Neural progenitor cell (in vitro differentiated cells): ENCODE results near the gene EFNB2. TPM values are rescaled to one million over a fixed set of nuclear protein-coding genes. Genes with fewer than 3 reads are reported as not detected.
A peak's percentile ranks its signal among the peaks of the same experiment; 100 is the strongest.

ENCODE experiments used
- DNase-seq: peaks from one replicate; pipeline ENCODE4 v3.0.0-alpha.2; 2016; ENCODE audit warnings: low spot score
- H2AFZ ChIP-seq: fragments of 200-600 bp; sonication (generic); replicated peaks from 2 replicates; pipeline ENCODE4 v1.6.1; 2016; ENCODE audit warnings: antibody characterized with exemption
- H3F3A ChIP-seq: fragments of 200-600 bp; sonication (generic); 2 replicates; pipeline ENCODE4 v1.6.1; 2016; ENCODE audit warnings: antibody characterized with exemption, low read depth
- H3K27ac ChIP-seq: fragments of 200-600 bp; sonication (generic); 2 replicates; pipeline ENCODE4 v1.5.1; 2016; ENCODE audit warnings: mild to moderate bottlenecking
- H3K27me3 ChIP-seq: fragments of 200-600 bp; sonication (generic); 2 replicates; pipeline ENCODE4 v1.6.1; 2016; ENCODE audit warnings: mild to moderate bottlenecking, moderate library complexity
- H3K36me3 ChIP-seq: fragments of 200-600 bp; sonication (generic); 2 replicates; pipeline ENCODE4 v1.5.1; 2016
- H3K4me1 ChIP-seq: fragments of 200-600 bp; sonication (generic); 2 replicates; pipeline ENCODE4 v1.6.1; 2016; ENCODE audit warnings: mixed run types
- H3K4me2 ChIP-seq: fragments of 200-600 bp; sonication (generic); 2 replicates; pipeline ENCODE4 v1.6.1; 2016
- H3K4me3 ChIP-seq: fragments of 200-600 bp; sonication (generic); 2 replicates; pipeline ENCODE4 v1.5.1; 2016
- H3K79me2 ChIP-seq: fragments of 200-600 bp; sonication (generic); 2 replicates; pipeline ENCODE4 v1.6.1; 2016; ENCODE audit warnings: low read depth
- H3K9ac ChIP-seq: fragments of 200-600 bp; sonication (generic); 2 replicates; pipeline ENCODE4 v1.6.1; 2016
- H3K9me3 ChIP-seq: fragments of 200-600 bp; sonication (generic); 2 replicates; pipeline ENCODE4 v1.5.1; 2016; ENCODE audit warnings: low read depth
- H4K20me1 ChIP-seq: fragments of 200-600 bp; sonication (generic); 2 replicates; pipeline ENCODE4 v1.6.1; 2016; ENCODE audit warnings: low read depth
- H3K27ac Mint-ChIP-seq: 3 replicates; pipeline ENCODE4 v1.8.0; 2021; ENCODE audit warnings: mixed read lengths
- H3K27me3 Mint-ChIP-seq: 2 replicates; pipeline ENCODE4 v1.8.0; 2022; ENCODE audit warnings: low read depth, mild to moderate bottlenecking, inconsistent platforms, moderate library complexity, mixed read lengths; ENCODE audit not compliant: insufficient read depth
- H3K36me3 Mint-ChIP-seq: 3 replicates; pipeline ENCODE4 v1.8.0; 2021; ENCODE audit warnings: mixed read lengths
- H3K4me1 Mint-ChIP-seq: 3 replicates; pipeline ENCODE4 v1.8.0; 2021; ENCODE audit warnings: mixed read lengths
- H3K4me3 Mint-ChIP-seq: 3 replicates; pipeline ENCODE4 v1.8.0; 2021; ENCODE audit warnings: mild to moderate bottlenecking, moderate library complexity, mixed read lengths
- H3K9me3 Mint-ChIP-seq: 3 replicates; pipeline ENCODE4 v1.8.0; 2020; ENCODE audit warnings: mixed read lengths
- CTCF ChIP-seq: fragments of 200-600 bp; sonication (generic); IDR thresholded peaks from 2 replicates; pipeline ENCODE4 v1.5.1; 2017; ENCODE audit warnings: antibody characterized with exemption, mild to moderate bottlenecking
- EZH2 ChIP-seq: fragments of 200-600 bp; sonication (generic); IDR thresholded peaks from 2 replicates; pipeline ENCODE4 v1.6.1; 2017; ENCODE audit warnings: antibody characterized with exemption, mild to moderate bottlenecking, moderate library complexity
- EZH2phosphoT487 ChIP-seq: fragments of 200-600 bp; sonication (generic); IDR thresholded peaks from 2 replicates; pipeline ENCODE4 v1.6.1; 2017; ENCODE audit warnings: antibody characterized with exemption
- total RNA-seq: library from RNA; depleted of rRNA; stranded (reverse); fragments of >200 nt; gene quantifications from 2 replicates; pipeline ENCODE4 v1.2.3, GENCODE V29; 2015; ENCODE audit warnings: low replicate concordance

The EFNB2 gene
- total RNA-seq, 1 donor from 2014 or later: 101 TPM

GRCh38 chr13:106450991-106451390, 84.5 kb downstream of the EFNB2 start:
- no peak overlapping the region for H3K27ac Mint-ChIP-seq

GRCh38 chr13:106449096-106449495, 86.4 kb downstream of the EFNB2 start:
- no peak for DNase-seq
- Histone ChIP-seq H3K9ac (no peak overlapping the region), H3F3A (no peaks in the 10 kb centered on the region), H3K4me2 (no peak overlapping the region), H4K20me1 (no peaks in the 10 kb centered on the region), H3K4me1 (peaks cover 6% of the 10 kb centered on the region), H3K36me3 (no peaks in the 10 kb centered on the region), H3K9me3 (no peaks in the 10 kb centered on the region), H2AFZ (no peak overlapping the region), H3K27me3 (no peaks in the 10 kb centered on the region), H3K27ac (no peak overlapping the region), H3K4me3 (no peak overlapping the region), H3K79me2 (no peaks in the 10 kb centered on the region)
- H3K27me3 Mint-ChIP-seq: peaks cover 2% of the 10 kb centered on the region
- H3K4me3 Mint-ChIP-seq: no peak overlapping the region
- H3K36me3 Mint-ChIP-seq: no peaks in the 10 kb centered on the region
- H3K9me3 Mint-ChIP-seq: peaks cover 3% of the 10 kb centered on the region
- H3K4me1 Mint-ChIP-seq: peaks cover 32% of the 10 kb centered on the region
- TF ChIP-seq EZH2: no peak
- no peak overlapping the region for H3K27ac Mint-ChIP-seq

More at GRCh38 chr13:106450991-106451390, 84.5 kb downstream of the EFNB2 start:
- no peak for DNase-seq
- H3K4me1 ChIP-seq: peaks cover 3% of the 10 kb centered on the region
- Mint-ChIP-seq H3K4me3 (no peak overlapping the region), H3K4me1 (peaks cover 18% of the 10 kb centered on the region), H3K9me3 (peaks cover 4% of the 10 kb centered on the region), H3K36me3 (no peaks in the 10 kb centered on the region), H3K27me3 (no peaks in the 10 kb centered on the region)
- H3K27me3 ChIP-seq: no peaks in the 10 kb centered on the region
- H2AFZ ChIP-seq: no peak overlapping the region
- H3K79me2 ChIP-seq: no peaks in the 10 kb centered on the region
- no peak overlapping the region for H3K4me2 ChIP-seq
- H3K9me3 ChIP-seq: no peaks in the 10 kb centered on the region
- H3K27ac ChIP-seq: no peak overlapping the region
- no peak overlapping the region for H3K4me3 ChIP-seq
- TF ChIP-seq CTCF (no peak), EZH2phosphoT487 (no peak), EZH2 (no peak)
- H3K36me3 ChIP-seq: no peaks in the 10 kb centered on the region
- H3F3A ChIP-seq: no peaks in the 10 kb centered on the region
- no peaks in the 10 kb centered on the region for H4K20me1 ChIP-seq
- no peak overlapping the region for H3K9ac ChIP-seq

- Histone ChIP-seq H3K36me3 (no peaks in the 10 kb centered on the region), H3K4me1 (peaks cover 15% of the 10 kb centered on the region), H3K9ac (no peak overlapping the region), H3K79me2 (no peaks in the 10 kb centered on the region), H2AFZ (no peak overlapping the region), H3K27me3 (no peaks in the 10 kb centered on the region), H4K20me1 (no peaks in the 10 kb centered on the region), H3K27ac (no peak overlapping the region), H3F3A (no peaks in the 10 kb centered on the region), H3K9me3 (no peaks in the 10 kb centered on the region), H3K4me3 (no peak overlapping the region), H3K4me2 (no peak overlapping the region)
- peaks cover 2% of the 10 kb centered on the region for H3K27me3 Mint-ChIP-seq
- H3K27ac Mint-ChIP-seq: peak overlapping the region; percentile 84
- TF ChIP-seq CTCF (no peak), EZH2phosphoT487 (no peak), EZH2 (no peak)
- H3K4me1 Mint-ChIP-seq: peaks cover 53% of the 10 kb centered on the region
- peak; percentile 30 for DNase-seq
- H3K36me3 Mint-ChIP-seq: no peaks in the 10 kb centered on the region
- H3K4me3 Mint-ChIP-seq: peak overlapping the region; percentile 4
- peaks cover 2% of the 10 kb centered on the region for H3K9me3 Mint-ChIP-seq
Measured at GRCh38 chr13:106445996-106446395, 89.5 kb downstream of the EFNB2 start.

- Histone ChIP-seq H4K20me1 (no peaks in the 10 kb centered on the region), H3K9ac (no peak overlapping the region), H3K79me2 (no peaks in the 10 kb centered on the region), H3K27me3 (no peaks in the 10 kb centered on the region), H3K9me3 (no peaks in the 10 kb centered on the region), H3K27ac (no peak overlapping the region), H3K4me3 (no peak overlapping the region), H3K4me2 (no peak overlapping the region), H2AFZ (no peak overlapping the region), H3F3A (no peaks in the 10 kb centered on the region), H3K36me3 (no peaks in the 10 kb centered on the region), H3K4me1 (peaks cover 23% of the 10 kb centered on the region)
- Mint-ChIP-seq H3K27ac (peak overlapping the region; percentile 70), H3K9me3 (peaks cover 2% of the 10 kb centered on the region), H3K4me1 (peaks cover 67% of the 10 kb centered on the region), H3K4me3 (peak overlapping the region; percentile 52), H3K36me3 (no peaks in the 10 kb centered on the region), H3K27me3 (peaks cover 3% of the 10 kb centered on the region)
- DNase-seq: peak; percentile 26
- TF ChIP-seq EZH2 (no peak), EZH2phosphoT487 (no peak), CTCF (no peak)
Measured at GRCh38 chr13:106443607-106444322, 91.7 kb downstream of the EFNB2 start.
